Cerebellar cortex (tissue), 1 donor: ENCODE measurements around the gene HOXA5.
A peak's percentile ranks its signal among the peaks of the same experiment; 100 is the strongest.

Experiments used
- DNase-seq: peaks from one replicate; pipeline ENCODE4 v3.0.0-alpha.2; 2015; ENCODE audit warnings: low spot score

Gene HOXA5

GRCh38 chr7:27182861-27183681, 39.6 kb upstream of the HOXA5 start:
- DNase-seq: no peak

GRCh38 chr7:27182285-27182841, 38.9 kb upstream of the HOXA5 start:
- DNase-seq: no peak

- DNase-seq: no peak
Observed at GRCh38 chr7:27181795-27182275, 38.4 kb upstream of the HOXA5 start.

DNA sequence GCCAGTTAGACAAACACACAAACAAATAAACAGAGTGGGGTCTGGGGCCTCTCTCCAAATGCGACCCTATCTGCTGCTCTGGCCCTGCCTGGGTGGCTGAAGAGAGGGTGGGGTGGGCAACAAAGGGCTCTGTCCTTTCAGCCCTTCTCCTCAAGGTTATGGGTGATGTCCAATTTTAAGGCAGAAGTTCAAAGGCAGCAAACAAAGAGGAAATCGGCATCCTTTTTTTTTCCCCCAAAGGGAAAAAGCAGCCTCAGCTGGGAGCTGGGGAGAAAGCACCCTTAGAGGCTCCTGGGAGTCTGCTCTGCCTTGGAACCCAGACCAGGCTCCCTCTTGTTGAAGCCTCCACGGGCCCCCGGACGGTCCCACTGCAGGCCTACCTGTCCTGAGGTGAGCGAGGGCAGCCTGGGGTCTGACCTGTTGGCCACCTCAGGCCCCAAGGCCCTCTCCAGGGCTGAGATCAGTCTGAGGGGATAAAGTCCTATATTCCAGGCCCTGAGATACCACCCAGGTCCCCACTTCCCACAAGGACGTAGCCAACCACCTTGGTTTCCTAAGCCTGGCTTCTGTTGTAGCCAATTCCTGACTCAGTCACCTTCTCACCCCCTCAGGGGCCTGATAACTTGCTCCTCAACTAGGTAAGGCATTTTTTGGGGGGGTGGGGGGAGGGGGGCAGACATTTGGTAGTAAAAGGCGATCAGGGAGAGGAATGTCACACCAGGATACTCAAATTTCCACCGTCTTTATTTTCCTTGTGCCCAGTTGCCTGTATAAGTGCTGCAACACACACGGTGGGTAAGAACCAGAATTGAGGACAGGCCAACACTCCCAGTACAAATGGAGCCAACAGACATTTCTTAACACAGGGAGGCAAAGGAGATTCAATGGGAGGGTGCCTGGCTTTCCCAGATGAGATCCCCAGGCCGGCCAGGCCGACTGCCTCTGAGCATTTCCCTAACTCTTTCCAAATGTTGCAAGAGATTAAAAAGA, 37.2 kb upstream of the HOXA5 start:
- DNase-seq: no peak

- DNase-seq: peak; percentile 63
Observed at GRCh38 chr7:27179503-27180430, 36.3 kb upstream of the HOXA5 start.

GRCh38 chr7:27179030-27179429, 35.5 kb upstream of the HOXA5 start:
- no peak for DNase-seq

DNA sequence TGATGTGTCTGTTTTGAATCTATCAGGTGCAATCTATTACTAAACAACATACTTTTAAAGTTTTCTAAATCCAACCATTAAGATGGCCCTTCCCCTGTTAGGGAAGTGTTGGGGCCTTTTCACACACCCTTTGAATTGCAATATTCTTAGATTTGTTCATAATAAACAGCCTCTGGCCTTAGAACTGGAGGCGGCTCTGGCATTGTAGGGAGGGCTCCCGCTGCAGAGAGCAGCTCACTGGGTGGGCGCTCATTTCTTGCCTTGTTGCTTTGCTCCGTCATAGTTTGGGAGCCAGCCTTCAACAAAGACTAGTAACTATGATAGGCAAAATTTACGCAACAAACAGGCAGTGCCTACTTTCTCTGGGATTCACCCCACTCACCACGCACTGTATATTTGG, 34.9 kb upstream of the HOXA5 start:
- no peak for DNase-seq

DNA sequence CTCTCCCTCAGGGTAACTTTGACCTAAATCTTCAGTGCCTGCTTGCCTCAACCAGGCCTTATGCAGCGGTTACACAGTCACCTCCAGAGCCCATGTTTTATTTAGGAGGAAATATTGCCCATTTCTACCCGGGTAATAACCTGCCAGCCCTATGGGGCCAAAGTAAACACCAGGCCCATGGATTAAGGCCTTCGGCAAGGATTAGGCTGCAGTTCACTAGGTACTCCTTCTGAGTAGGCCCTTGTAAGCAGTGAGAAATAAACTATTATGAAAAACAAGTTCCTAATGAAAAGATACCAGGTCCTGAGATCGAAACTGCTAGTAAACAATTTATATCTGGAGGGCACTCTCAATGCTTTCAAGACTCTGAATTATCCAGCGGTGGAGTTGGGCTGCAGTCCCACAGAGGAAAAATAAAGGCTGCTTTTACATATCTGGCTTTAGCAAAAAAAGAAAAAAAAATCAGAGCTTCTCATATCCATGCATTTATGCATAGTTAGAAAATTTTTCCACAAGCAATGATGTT, 34.4 kb upstream of the HOXA5 start:
- no peak for DNase-seq

DNA sequence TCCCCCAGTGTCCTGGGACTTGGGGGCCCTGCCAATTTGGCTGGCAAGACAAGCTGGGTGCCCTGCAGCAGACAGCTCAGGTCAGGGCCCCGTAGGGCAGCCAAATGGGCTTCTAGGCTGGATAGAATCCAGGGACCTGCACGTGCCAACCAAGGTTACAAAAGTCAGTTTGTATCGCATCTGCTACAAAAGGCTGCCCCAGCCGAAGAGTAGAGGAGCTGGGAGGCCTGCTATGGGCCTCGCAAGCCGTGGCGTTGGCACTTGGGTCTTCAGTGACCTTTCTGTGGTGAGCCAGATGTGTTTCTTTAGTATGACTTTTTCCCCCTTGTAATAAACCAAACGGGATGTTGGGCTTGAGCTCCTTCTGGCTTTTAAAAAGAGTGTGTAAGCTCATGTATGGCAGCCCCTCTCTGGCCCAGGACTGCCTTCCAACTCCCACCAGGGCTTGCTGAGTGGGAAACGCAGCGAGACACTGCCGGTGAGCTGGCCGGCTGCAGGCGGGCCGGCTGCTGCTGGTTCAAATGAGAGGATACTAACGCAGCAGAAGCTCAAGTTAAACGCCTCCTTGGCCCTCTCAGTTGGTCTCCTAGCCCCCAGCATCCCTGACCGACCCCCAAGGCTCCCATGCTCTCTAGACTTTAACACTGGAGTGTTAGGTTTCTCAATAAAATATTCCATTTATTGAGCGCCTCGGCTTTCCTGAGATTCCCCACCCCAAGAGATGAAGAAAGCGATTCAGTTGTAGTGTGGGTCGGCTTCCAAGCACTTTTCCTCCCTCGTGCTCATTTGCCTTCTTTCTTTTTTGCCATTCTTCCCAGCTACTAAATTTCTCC, 33.7 kb upstream of the HOXA5 start:
- no peak for DNase-seq

GRCh38 chr7:27176524-27176845, 33.0 kb upstream of the HOXA5 start:
- no peak for DNase-seq

GRCh38 chr7:27175626-27176523, 32.4 kb upstream of the HOXA5 start:
- DNase-seq: no peak

- peak; percentile 78 for DNase-seq
Observed at GRCh38 chr7:27174874-27175625, 31.6 kb upstream of the HOXA5 start.

GRCh38 chr7:27173956-27174873, 30.7 kb upstream of the HOXA5 start, which contains the start of gene HOXA10:
TSS of gene HOXA10 (minus strand) at chr7:27174320. CDS start at chr7:27174306, 14 bp downstream.
- no peak for DNase-seq

DNA sequence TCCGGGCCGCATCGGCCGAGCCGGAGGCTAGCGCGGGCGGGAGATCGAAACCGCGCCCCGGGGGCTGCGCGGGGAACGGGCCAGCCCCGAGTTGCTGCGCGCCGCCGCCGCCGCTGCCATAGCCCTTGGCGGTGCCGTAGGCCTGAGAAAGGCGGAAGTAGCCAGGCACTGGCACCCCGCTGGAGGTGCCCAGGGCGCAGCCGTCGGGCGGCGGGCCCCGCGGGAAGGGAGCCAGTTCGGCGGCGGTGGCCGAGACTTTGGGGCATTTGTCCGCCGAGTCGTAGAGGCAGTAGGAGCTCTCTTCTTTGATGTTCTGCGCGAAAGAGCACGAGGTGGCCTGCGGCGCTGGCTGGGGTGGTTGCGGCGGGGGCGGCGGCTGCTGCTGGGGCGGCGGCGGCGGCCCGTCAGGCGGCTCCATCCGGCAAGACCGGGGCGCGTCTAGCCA, 30.1 kb upstream of the HOXA5 start:
- DNase-seq: no peak

DNA sequence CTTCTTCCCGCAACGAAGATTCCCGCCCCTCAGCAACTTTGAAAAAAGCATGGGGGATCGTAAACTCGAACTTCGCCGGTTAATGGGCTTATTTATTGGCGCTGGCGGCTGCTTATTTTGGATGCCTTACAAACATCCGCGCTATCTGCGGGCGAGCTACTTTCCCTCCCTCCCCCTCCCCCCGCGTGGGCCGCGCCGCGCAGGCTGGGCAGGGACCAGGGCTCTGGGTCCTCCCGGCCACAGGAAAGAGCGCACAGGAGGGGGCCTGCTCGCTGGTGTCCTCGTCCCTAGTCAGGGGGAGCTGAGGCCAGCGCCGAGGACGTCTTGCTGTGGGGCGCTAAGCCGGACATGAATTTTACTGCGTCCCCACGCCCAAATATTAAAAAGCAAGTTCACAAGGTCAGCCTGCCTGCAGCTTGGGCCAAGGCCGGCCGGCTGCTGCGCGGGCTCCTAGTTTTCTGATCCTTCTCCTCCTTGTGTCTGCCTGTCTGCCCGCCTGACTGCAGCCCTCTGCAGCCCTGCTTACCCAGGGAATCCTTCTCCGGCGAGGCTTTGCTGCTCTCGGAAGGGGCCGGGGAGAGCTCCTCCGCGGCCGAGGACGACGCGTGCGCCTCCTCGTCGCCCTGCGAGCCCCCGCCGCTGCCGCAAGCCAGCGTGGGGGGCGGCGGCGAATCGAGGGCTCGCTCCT, 29.5 kb upstream of the HOXA5 start:
- DNase-seq: peak; percentile 27

- DNase-seq: peak; percentile 17
Observed at GRCh38 chr7:27172315-27172774, 28.9 kb upstream of the HOXA5 start.
